ENCODE measurements around the gene EIF5AL1. TPM values are rescaled to one million over a fixed set of nuclear protein-coding genes. Genes with fewer than 3 reads are reported as not detected.
"Not testable (repeated sequence)": the region's sequence is repeated elsewhere in the genome, so short reads cannot be mapped to it uniquely, and the experiment has no call there.

Gene EIF5AL1
- total RNA-seq, 1 experiment from 2014 or later: 0.53 TPM

DNA sequence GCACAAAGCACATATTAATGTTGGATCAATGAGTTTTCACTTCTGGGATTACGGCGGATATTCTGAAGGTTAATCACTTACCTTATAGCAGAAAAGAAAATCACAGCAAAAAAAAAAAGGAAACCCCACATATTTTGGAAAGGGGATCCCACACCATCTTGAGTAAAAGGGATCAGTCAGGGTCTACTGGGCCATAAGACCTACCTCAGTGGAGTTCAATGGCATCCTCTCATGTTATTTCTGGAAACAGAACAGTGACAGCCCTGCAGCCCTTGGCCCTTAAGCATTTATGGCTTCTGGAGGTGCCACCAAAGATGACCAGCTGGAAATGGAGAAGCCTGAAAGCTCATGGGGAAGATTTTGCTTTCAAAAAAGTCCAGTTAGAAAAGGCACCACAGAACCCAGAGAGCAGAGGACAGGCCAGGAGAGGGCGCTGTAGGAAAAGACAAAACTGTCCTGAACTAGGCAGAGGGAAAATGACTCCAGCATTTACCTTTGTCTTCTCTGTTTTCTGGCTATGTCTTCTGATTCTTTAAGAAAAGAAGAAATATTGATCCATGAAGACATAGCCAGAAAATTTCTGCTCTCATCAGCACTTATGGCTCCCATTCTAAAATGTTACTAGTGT lies 2.9 kb upstream of the EIF5AL1 start:
- not testable (repeated sequence) for DNase-seq (ENCODE audit: low spot score)

DNA sequence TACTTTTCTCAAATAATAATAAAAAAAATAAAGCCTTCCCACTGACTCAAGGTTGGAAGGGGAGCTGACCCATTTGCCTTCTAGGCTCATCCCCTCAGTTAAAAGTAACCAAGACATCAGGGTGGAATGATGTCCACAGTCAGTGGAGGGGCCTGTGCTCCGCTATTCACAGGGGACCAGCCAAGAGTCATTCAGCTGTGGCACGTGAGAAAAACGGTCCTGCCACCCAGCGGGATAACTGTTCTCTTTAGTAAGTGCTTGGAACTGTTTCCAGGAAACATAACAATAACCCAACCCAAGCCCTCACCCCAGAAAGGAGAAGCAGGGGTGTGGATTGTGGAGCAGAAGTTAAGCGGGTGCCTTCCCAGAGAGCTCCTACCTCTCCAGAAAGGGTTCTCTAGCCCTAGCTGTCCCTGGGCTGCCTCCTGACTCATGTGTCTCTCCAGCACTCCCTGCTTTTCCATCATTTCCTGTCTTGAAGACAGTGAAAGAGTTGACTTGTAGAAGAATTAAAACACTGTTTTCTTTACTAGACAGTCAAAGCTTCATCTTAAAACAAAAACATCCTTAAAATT lies 2.3 kb upstream of the EIF5AL1 start:
- DNase-seq (ENCODE audit: low spot score): not testable (repeated sequence)

DNA sequence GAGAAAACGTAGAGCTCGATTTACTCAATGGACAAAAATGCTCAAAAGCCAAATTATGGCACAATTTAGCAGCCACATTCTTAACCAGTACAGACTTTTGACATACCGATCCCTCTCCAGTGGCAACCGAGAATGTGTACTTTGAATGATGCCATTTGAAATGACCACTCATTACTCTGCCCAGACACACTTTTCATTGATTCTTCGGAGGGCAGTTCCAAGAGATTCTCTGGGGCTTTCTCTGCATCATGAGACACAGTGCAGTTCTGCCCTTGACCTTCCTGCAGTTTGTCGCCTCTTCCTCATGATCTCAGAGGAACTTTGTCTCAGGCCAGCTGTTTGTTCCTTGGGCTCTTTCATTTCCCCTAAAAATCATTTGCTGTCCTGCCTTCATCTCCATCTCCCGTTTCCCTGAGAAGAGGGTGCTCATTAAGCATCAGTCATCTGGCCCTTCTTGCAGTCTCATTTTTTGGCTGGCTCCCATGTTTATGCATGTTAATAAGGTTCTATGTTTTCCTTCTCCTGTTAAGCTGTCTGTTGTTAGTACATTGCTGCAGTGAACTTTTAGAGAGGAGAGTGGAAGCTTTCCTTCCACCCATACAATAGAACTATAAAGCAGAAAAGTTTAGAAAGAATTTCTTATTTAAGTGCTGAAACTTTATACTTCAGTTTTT lies 4.3 kb downstream of the EIF5AL1 start:
- DNase-seq (ENCODE audit: low spot score): not testable (repeated sequence)

DNA sequence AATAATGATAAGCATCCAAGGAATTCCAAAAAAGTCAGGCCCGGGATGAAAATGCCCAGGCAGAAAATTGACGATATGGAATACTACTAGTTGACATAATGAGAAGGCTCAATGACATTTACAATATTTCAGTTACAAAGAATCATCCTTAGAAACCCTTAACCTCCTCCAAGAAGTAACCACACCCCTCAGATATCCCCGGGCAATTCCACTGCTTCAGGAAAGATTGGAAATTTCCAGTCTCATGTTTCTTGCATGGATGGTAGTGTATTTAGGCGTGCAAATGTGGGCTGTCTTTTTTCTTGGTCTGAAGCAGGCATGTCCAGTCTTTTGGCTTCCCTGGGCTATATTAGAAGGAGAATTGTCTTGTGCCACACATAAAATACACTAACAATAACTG lies 5.2 kb downstream of the EIF5AL1 start:
- DNase-seq (ENCODE audit: low spot score): not testable (repeated sequence)

DNA sequence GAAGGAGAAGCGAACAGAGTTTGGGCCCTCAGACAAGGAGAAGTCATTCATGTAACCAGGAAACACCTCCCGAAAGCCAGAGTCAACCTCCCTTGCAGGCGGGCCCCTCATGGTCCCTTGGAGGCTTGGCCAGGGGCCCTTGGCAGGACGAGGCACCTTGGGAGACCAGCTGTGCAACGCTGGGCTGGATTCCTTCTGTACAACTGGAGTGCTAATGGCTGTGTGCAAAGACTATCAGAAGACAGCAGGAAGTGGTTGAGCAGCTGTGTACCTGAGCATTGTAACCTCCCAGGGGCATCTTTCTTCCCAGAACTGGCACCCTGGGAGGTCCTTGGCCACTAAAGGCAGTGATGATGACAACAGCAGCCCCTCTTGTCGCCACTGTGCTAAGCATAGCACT lies 9.4 kb downstream of the EIF5AL1 start:
- DNase-seq (ENCODE audit: low spot score): not testable (repeated sequence)

DNA sequence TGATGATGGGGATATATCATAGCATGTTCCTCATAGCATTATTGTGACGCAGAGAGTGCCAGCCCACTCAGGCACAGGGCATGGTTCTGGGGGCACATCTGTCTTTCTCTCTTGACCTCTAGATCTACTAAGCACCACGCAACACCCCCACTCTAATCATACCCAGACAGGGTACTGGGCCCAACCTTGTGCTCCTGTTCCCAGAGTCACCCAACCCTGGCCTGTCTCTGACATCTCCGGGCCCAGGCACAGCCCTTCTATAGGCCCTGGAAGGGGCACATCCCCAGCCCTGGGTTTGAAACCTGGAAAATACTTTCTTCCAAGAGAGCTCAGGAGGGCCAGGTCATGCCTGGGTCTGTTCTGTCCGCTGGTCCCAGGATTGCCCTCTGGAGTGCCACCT lies 10.1 kb downstream of the EIF5AL1 start:
- DNase-seq (ENCODE audit: low spot score): not testable (repeated sequence)

DNA sequence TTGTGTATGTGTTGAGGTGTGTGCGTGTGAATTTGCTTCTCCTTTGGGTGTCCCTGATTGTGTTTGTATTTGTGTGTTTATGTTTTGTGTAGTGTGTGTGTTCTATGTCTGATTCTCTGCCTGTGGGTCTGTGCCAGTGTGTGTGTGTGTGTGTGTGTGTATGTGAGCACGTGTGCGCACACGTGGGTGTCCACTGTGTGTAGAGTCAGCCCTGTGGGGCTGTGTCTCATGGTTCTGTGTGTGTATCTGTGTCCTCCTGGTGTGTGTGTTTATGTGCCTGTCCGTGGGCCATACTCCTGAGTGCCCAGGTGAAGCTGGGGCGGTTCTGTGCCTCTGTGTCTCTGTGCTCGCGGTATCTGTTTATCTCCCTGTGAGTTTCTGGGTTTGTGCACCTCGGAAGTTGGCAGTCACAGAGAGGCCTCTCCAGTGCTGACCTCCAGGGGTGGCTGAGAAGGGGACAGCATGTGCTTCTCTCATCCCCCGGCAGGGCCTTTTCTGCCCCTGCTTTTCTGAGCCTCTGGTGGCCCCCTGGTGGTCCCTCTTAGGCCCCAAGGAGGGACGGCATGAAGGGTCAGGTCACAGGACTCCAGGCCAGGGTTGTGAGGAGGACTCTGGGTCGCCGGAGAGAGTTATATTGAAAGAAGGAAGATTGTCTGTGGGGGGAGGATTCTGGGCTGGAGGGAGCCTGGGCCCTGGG lies 11.0 kb downstream of the EIF5AL1 start:
- DNase-seq (ENCODE audit: low spot score): not testable (repeated sequence)

DNA sequence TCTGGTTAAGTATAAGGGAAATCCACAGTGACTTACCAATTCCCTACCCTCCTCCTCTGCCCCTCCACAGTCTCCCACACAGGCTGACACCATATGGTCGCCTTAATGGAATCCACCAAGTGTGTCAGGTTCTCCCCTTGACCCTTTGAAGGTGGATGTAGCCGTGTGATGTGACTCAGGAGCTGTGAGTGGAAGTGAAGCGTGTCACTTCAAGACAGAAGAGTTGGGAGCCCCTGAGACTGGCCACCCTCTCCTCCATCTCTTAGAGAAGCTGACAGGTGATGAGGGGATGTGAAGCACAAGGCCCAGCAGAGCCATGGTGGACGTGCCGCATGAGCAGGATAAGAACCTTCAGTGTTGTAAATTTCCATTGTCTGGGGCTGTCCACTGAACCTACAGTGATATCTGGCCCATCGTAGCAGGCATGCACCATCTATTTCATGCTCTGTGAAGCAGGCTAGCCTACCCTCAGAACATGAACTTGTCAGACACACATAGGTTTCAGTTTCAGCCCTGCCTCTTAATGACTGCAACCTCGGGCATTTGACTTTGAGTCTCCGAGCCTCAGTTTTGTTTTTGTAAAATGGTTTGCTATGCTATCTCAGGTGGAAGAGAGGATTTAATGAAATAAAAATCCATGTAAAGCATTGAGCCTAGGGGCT lies 12.8 kb downstream of the EIF5AL1 start:
- DNase-seq (ENCODE audit: low spot score): not testable (repeated sequence)

DNA sequence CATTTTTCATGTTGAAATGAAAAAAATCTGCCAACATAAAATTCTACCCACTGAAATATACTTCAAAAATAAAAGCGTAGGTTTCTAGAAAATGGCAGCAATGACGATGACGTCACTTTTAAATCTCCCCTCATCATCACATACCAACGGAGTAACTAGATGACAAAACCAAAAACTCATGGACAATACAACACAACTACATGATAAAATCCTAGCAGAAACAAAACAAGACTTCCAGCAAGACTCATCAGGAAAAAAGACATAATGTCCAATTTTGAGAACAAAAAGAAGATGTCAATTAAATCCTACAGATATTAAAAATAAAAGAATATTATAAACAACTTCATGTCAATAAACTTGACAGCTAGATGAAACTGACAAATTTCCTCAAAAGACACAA lies 15.9 kb downstream of the EIF5AL1 start:
- not testable (repeated sequence) for DNase-seq (ENCODE audit: low spot score)

DNA sequence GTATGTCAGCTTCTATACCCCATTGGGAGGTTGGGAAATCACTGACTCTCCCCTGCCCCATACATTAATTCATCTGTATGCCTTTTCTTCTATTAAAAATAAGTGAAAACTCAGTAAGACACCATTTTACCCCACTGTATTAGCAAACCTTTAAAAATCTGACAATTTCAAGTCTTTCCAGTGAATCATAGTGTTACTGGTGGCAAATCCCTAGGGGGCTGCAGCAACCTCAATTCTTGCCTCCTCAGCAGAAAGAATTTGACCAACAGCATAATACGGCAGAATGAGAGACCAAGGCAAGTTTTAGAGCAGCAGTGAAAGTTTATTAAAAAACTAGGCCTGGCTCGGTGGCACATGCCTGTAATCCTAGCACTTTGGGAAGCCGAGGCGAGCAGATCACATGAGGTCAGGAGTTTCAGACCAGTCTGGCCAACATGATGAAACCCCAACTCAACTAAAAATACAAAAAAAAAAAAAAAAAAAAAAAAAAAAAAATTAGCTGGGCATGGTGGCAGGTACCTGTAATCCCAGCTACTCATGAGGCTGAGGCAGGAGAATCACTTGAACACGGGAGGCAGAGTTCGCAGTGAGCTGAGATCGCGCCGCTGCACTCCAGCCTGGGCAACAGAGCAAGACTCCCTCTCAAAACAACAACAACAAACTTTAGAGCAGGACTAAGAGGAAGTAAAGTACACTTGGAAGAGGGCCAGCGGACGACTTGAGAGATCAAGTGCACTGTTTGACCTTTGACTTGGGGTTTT lies 21.0 kb downstream of the EIF5AL1 start:
- DNase-seq (ENCODE audit: low spot score): not testable (repeated sequence)

DNA sequence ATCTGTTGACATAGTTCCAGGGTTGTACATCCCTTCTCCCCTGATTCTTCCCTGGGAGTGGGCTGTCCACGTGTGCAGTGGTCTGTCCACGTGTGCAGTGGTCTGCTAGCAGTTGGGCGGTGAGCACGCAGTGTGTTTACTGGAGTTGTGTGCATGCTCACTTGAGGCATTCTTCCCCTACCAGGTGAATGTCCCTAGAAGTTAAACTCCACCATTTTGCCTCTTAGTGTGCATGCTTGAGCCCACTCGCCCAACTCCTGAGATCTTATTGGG lies 21.5 kb downstream of the EIF5AL1 start:
- not testable (repeated sequence) for DNase-seq (ENCODE audit: low spot score)

DNA sequence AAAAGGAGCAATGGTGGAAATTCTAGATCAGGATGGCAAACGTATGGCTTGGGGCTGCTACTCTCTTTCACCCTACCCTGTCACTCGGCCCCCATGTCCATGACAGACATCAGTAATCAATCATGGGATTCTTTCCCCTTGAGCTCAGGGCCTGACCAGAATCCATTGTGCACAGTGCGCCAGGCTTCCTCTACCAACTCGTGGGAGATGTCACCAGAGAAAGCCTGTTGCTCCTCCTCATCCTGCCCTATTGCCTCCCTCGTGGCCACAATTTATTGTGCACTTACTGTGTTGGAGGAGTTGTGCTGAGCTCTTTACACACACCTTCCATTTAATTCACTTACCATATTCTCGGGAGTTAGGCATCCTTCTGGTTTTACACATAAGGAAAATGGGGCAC lies 26.0 kb downstream of the EIF5AL1 start:
- DNase-seq (ENCODE audit: low spot score): not testable (repeated sequence)

DNA sequence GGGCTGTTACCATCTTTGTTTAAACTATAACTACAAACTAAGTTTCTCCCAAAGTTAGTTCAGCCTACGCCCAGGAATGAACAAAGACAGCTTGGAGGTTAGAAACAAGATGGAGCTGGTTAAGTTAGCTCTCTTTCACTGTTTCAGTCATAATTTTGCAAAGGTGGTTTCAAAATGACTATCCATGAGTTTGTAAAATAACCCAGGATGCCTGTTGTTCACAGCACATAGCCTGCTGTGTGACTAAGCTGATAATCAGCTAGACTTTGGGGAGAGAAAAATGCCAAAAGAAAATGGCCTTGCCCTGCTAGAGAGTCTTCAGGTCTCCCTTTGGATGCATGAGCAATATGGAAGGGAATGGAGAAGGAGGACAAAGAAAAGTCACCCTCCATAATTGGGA lies 28.6 kb downstream of the EIF5AL1 start:
- not testable (repeated sequence) for DNase-seq (ENCODE audit: low spot score)

DNA sequence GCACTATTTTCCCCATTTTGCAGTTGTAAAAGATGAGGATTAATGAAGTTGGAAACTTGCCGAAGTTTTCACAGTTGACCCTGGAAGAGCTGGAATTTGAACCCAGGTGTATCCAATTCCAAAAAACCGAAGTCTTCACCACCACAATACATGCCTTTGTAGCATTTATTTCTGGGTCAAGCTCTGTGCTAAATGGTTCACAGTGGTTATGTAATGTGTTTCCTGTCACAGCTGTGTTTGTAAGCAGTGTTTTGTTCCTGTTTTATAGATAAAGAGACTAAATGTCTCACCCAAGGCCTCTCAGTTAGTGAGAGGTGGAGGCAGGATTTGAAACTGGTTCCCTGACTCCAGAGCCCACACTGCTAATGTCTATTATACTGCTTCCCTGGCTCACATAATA lies 30.3 kb downstream of the EIF5AL1 start:
- no peak for DNase-seq (ENCODE audit: low spot score)

DNA sequence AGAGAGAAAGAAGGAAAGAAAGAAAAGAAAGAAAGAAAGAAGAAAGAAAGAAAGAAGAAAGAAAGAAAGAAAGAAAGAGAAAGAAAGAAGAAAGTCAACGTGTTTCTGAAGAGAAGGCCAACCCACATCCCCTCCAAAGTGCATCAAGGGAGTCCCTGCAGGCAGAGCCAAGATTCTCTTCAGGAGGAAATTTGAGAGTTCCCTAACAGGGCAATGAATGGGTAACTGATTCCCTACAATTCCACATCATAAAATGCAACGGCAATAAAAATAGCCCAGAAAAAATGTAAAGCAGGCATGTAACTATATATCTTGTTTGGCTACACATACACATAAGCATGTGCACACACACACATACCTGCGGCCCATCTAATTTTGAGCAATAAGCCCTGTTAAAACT lies 32.1 kb downstream of the EIF5AL1 start:
- DNase-seq (ENCODE audit: low spot score): not testable (repeated sequence)

DNA sequence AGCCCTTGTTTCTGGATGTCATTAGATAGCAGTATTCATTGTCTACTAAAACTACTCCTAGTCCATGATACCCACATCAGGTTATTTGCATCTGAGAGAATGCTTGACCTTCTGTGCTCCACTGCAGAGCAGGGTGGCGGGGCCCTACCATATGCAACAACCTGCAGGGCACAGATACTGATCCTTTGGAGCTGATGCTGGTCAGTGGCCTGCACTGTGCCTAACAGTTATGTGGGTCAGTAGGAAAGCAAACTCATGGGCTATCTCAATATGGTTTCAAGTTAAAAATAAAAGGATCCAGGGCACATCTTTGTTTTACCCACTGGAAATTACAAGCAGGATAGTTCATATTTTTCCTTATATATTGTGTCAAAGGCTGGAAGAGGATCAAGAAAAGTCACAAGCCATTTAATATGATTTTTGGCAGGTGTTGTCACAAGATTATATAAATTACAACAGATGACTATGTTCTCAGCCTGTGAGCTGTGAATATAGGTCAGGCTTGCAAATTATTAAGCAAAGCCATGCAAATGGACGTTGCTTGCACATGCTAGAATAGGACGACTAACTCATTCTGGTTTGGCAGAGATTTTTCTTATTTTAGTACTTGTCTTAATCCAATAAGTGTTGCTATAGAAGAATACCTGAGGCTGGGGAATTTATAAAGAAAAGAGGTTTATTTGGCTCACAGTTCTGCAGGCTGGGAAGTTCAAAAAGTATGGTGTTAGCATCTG lies 32.8 kb downstream of the EIF5AL1 start:
- DNase-seq (ENCODE audit: low spot score): not testable (repeated sequence)

DNA sequence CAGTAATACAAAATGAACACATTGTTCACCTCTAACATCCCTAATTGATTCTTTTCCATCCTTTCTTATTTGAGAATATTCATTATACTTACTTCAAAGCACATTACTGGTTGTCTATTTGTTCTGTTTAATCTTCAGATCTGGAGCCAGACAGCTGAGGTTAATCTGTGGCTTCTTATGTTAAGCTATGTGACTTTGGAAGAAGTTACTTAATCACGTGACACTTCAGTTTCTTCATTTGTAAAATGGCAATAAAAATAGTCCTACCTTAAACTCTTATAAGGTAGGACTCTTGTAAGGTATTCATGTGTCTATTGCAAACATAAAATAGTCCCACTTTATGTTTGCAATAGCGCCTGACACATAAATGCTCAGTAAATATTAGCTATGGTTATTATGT lies 34.8 kb downstream of the EIF5AL1 start:
- not testable (repeated sequence) for DNase-seq (ENCODE audit: low spot score)

DNA sequence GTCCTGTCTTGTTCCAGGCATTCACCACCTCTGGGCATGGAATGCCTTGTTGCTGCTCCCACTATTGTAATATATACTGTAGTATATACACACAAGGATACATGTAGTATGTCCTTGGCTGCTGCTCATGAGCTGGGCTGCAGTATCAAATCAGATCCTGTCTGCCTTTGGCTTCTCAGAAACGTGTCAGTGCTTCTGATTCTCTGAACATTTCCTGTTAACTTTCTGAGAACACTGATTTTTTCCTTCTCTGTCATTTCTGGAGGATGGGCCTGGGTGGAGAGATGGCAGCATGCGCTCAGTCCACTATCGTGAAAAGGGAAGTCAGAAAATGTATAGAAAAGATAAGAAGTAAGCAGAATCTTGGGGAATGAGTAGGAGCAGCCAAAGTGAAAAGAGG lies 35.6 kb downstream of the EIF5AL1 start:
- no peak for DNase-seq (ENCODE audit: low spot score)

DNA sequence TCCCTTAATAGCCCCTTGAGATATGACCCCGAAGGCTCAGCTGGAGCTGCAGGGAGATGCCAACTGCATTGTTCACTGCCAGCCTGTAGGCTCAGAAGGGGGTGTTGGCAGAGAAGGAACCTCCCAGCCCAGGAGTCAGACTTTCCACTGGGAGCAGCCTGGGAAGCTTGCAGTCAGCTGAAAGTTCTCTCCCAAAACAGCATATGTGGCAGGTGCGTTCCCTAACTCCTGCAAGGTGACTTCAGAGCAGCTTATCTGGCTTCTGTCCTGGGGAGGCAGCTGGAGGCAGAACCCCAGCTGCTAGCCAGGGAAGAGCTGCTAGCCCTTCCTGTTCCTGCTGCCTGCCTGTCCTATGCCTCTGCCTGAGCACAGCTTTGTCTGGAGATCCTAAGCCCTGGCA lies 39.8 kb downstream of the EIF5AL1 start:
- no peak for DNase-seq (ENCODE audit: low spot score)
